Measurements from ENCODE around the gene PHAF1. TPM values are rescaled to one million over a fixed set of nuclear protein-coding genes. Genes with fewer than 3 reads are reported as not detected.

The PHAF1 gene
- total RNA-seq, 2 experiments from 2014 or later, result 11.3 to 14.0 TPM

- ChIA-PET POLR2A (interaction anchor here (4.6 kb wide), 1 partner anchor 14 kb away, joined by 23 read pairs; the partner anchor contains the start of gene HSF4), CTCF (interaction anchor here (0.7 to 16.0 kb wide), 6 partner anchors 9 to 196 kb away, joined by 3 to 209 read pairs (median 3); partner anchors contain the start of genes B3GNT9, FBXL8, HSF4 and NOL3)
- ATAC-seq, result no peak
- Mint-ChIP-seq H3K4me3 (no peak overlapping the region), H3K36me3 (ENCODE audit: low read depth) (peaks cover 7% of the 10 kb centered on the region), H3K27me3 (peaks cover 36% of the 10 kb centered on the region), H3K9me3 (no peaks in the 10 kb centered on the region), H3K4me1 (ENCODE audit: low read depth) (peaks cover 26% of the 10 kb centered on the region), H3K27ac (no peak overlapping the region)
- TF ChIP-seq CTCF (IDR thresholded peaks at IDR 0.05), result peak; percentile 51
- intact Hi-C loops (cut with micrococcal nuclease), result loop anchor here (10.0 kb wide), 1 partner anchor 205 kb away; no protein-coding TSS in a partner anchor
- DNase-seq, result peak; percentile 60
These were observed 69.8 kb downstream of the PHAF1 start for GRCh38 chr16:67179421-67180080.

- TF ChIP-seq CTCF (IDR thresholded peaks at IDR 0.05), result no peak
- Mint-ChIP-seq H3K4me1 (ENCODE audit: low read depth) (peaks cover 28% of the 10 kb centered on the region), H3K36me3 (ENCODE audit: low read depth) (peaks cover 7% of the 10 kb centered on the region), H3K27me3 (peaks cover 41% of the 10 kb centered on the region), H3K9me3 (no peaks in the 10 kb centered on the region), H3K27ac (no peak overlapping the region), H3K4me3 (no peak overlapping the region)
- CTCF ChIA-PET, result interaction anchor here (1.3 to 16.0 kb wide), 4 partner anchors 10 to 27 kb away, joined by 3 to 209 read pairs (median 20); partner anchors contain the start of genes B3GNT9, FBXL8, HSF4 and NOL3
- DNase-seq (no peak), ATAC-seq (no peak)
- POLR2A ChIA-PET, result no interaction called here
- intact Hi-C loops (cut with micrococcal nuclease), result loop anchor here (10.0 kb wide), 1 partner anchor 205 kb away; no protein-coding TSS in a partner anchor
These were observed 70.4 kb downstream of the PHAF1 start for GRCh38 chr16:67180166-67180565.

GRCh38 chr16:67181346-67181745 is 71.6 kb downstream of the PHAF1 start:
- no peak for ATAC-seq
- Mint-ChIP-seq H3K4me3 (no peak overlapping the region), H3K27me3 (peaks cover 38% of the 10 kb centered on the region), H3K36me3 (ENCODE audit: low read depth) (peaks cover 5% of the 10 kb centered on the region), H3K4me1 (ENCODE audit: low read depth) (peaks cover 30% of the 10 kb centered on the region), H3K27ac (no peak overlapping the region), H3K9me3 (no peaks in the 10 kb centered on the region)
- ChIA-PET POLR2A (no interaction called here), CTCF (interaction anchor here (1.0 to 7.1 kb wide), 3 partner anchors 12 to 165 kb away, joined by 6 to 71 read pairs (median 36); partner anchors contain the start of gene NOL3)
- TF ChIP-seq CTCF (IDR thresholded peaks at IDR 0.05), result no peak
- intact Hi-C loops (cut with micrococcal nuclease), result loop anchor here (10.0 kb wide), 1 partner anchor 207 kb away; no protein-coding TSS in a partner anchor
- DNase-seq, result no peak

- peaks cover 31% of the 10 kb centered on the region for H3K27me3 Mint-ChIP-seq
- peaks cover 26% of the 10 kb centered on the region for H3K4me1 Mint-ChIP-seq (ENCODE audit: low read depth)
- H3K36me3 Mint-ChIP-seq (ENCODE audit: low read depth), result peaks cover 5% of the 10 kb centered on the region
- no peaks in the 10 kb centered on the region for H3K9me3 Mint-ChIP-seq
- no peak overlapping the region for H3K27ac Mint-ChIP-seq
- ATAC-seq, result no peak
- no peak for TF ChIP-seq CTCF (IDR thresholded peaks at IDR 0.05)
- intact Hi-C loops (cut with micrococcal nuclease), result loop anchor here (10.0 kb wide), 1 partner anchor 207 kb away; no protein-coding TSS in a partner anchor
- ChIA-PET CTCF (interaction anchor here (1.1 to 7.1 kb wide), 6 partner anchors 13 to 217 kb away, joined by 3 to 71 read pairs (median 8); partner anchors contain the start of gene NOL3), POLR2A (interaction anchor here (1.1 to 2.0 kb wide), 2 partner anchors 7 to 24 kb away, joined by 4 to 13 read pairs; no protein-coding TSS in a partner anchor)
- no peak for DNase-seq
- H3K4me3 Mint-ChIP-seq, result no peak overlapping the region
These were observed 72.5 kb downstream of the PHAF1 start for GRCh38 chr16:67182288-67182687.

GRCh38 chr16:67183284-67183626 is 73.5 kb downstream of the PHAF1 start:
- DNase-seq (no peak), ATAC-seq (no peak)
- Mint-ChIP-seq H3K27ac (no peak overlapping the region), H3K4me1 (ENCODE audit: low read depth) (peaks cover 20% of the 10 kb centered on the region), H3K27me3 (peaks cover 24% of the 10 kb centered on the region), H3K4me3 (no peak overlapping the region), H3K9me3 (no peaks in the 10 kb centered on the region), H3K36me3 (ENCODE audit: low read depth) (peaks cover 5% of the 10 kb centered on the region)
- no peak for TF ChIP-seq CTCF (IDR thresholded peaks at IDR 0.05)
- CTCF ChIA-PET, result interaction anchor here (1.5 to 7.1 kb wide), 5 partner anchors 14 to 206 kb away, joined by 7 to 71 read pairs (median 10); partner anchors contain the start of gene NOL3
- intact Hi-C loops (cut with micrococcal nuclease), result loop anchor here (10.0 kb wide), 1 partner anchor 208 kb away; no protein-coding TSS in a partner anchor
- POLR2A ChIA-PET, result interaction anchor here (1.0 to 2.0 kb wide), 3 partner anchors 8 to 58 kb away, joined by 3 to 13 read pairs (median 4); no protein-coding TSS in a partner anchor
